ACC112 (cell line): ENCODE measurements around the gene PDZD8.
"Not testable (repeated sequence)": the region's sequence is repeated elsewhere in the genome, so short reads cannot be mapped to it uniquely, and the experiment has no call there.

Experiments
- H2AFZ ChIP-seq: fragments of 200-600 bp; sonication (generic); one replicate; pipeline ENCODE4 v1.6.0; 2017; ENCODE audit warnings: antibody characterized with exemption, low read length; ENCODE audit not compliant: unreplicated experiment
- H3K27ac ChIP-seq: fragments of 200-600 bp; sonication (generic); 2 replicates; pipeline ENCODE4 v1.5.1; 2014; ENCODE audit warnings: low read depth, mild to moderate bottlenecking, antibody characterized with exemption, low read length, moderate library complexity
- H3K27me3 ChIP-seq: fragments of 200-600 bp; sonication (generic); 2 replicates; pipeline ENCODE4 v1.6.1; 2014; ENCODE audit warnings: mild to moderate bottlenecking, antibody characterized with exemption, low read length, moderate library complexity, mixed read lengths; ENCODE audit not compliant: insufficient read depth
- H3K36me3 ChIP-seq: fragments of 200-600 bp; sonication (generic); 2 replicates; pipeline ENCODE4 v1.6.1; 2016; ENCODE audit warnings: mild to moderate bottlenecking, antibody characterized with exemption, low read length, moderate library complexity, mixed read lengths; ENCODE audit not compliant: insufficient read depth
- H3K4me1 ChIP-seq: fragments of 200-600 bp; sonication (generic); one replicate; pipeline ENCODE4 v1.6.1; 2016; ENCODE audit warnings: low read length, mixed read lengths; ENCODE audit not compliant: insufficient read depth, unreplicated experiment, control insufficient read depth
- H3K4me3 ChIP-seq: fragments of 200-600 bp; sonication (generic); 2 replicates; pipeline ENCODE4 v1.5.1; 2014; ENCODE audit warnings: mild to moderate bottlenecking, low read depth, low read length
- H3K79me2 ChIP-seq: fragments of 200-600 bp; sonication (generic); one replicate; pipeline ENCODE4 v1.6.0; 2016; ENCODE audit warnings: low read length; ENCODE audit not compliant: control insufficient read depth, unreplicated experiment, insufficient read depth

Gene PDZD8

DNA sequence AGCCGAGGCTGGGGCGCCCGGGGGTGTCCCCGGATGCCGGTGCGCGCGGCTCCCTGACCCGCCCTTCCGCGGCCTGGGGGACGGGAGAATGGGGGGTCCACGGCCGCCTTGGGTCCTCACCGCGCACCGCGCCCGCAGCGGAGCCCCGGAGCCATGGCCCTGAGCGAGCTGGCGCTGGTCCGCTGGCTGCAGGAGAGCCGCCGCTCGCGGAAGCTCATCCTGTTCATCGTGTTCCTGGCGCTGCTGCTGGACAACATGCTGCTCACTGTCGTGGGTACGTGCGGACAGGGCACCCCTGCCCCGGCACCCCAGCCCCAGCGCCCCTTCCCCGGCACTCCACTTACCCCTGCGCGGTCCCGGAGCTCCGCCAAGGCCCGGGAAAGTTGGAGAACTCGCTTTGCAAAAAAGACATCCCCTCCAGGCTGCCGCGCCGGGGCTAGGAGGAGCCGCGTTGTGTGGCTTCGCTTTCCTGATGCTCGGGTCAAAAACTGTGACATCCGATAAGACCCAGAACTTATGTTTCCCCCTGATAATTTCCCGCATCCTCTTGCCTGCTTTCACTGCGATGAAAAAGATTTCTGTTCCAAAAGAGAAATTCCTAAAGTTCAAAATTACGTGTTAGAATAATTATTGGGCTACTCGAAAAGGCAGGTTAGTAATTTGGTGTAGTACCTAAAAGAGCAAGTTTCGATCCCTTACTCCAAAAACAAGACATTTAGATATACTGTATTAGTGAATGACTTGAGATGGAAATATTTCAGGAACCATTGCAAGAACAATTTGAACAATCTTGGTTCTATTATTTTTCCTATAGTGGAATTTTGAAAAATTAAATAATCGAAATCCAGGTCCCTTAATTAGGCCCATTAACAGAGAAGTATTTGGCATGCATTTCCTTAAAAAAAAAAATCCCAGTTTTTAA is 133.4 kb downstream of the PDZD8 start:
- H3K27me3 ChIP-seq: peaks cover 99% of the 10 kb centered on the region
- no peak overlapping the region for H2AFZ ChIP-seq
- no peaks in the 10 kb centered on the region for H3K36me3 ChIP-seq
- H3K79me2 ChIP-seq: no peaks in the 10 kb centered on the region
- peak overlapping the region; percentile 46; the same call in 1 of the 2 replicates for H3K4me3 ChIP-seq
- no peak overlapping the region for H3K27ac ChIP-seq
- no peaks in the 10 kb centered on the region for H3K4me1 ChIP-seq

DNA sequence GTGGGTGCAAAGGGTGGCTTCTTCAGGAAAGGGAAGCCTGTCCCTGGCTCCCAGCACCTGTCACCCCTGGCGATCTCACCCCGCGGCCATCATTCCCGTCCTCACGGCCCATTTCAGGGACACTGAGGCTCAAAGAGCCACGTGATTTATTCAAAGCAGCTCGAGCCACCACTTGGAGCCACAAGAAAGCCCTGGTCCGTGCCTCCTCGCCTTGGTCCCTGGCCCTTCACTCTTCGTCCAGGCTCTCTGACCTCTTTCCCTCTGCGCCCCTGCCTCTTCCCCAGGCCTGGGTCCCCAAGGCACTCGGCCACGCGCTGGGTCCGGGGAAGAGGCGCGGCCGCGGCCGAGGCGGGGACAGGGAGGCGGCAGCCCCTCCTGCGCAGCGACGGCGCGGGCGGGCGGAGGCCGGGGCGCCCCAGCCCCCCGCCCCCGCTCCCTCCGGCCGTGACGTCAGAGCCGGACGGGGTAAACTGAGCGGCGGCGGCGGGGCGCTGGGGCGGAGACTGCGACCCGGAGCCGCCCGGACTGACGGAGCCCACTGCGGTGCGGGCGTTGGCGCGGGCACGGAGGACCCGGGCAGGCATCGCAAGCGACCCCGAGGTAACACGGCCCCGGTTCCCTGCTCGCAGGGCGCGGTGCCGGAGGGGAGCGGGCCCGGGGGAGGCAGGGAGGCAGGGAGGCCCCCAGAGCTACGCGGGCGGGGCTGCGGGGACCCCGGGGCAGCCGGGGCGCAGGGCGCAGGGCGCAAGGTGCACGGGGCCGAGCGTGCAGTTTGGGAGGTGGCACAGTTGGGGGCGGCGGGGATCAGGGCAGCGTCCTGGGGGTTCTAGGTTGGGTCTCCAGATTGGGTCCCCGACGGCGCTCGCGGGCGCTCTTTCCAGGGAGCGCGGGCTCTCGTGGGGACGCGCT is 134.4 kb downstream of the PDZD8 start, which contains the start of gene SLC18A2:
Gene SLC18A2, plus strand, starts transcription at position 494 of the 909 bp plus-strand sequence. CDS start 580 bp downstream, outside the sequence.
- H2AFZ ChIP-seq: no peak within 1 kb of the TSS
- H3K4me3 ChIP-seq: peak within 1 kb of the TSS; percentile 46; the same call in 1 of the 2 replicates
- no peak within 1 kb of the TSS for H3K27ac ChIP-seq
- H3K4me1 ChIP-seq: no peaks in the 10 kb centered on the region
- H3K27me3 ChIP-seq: peaks cover 99% of the 10 kb centered on the region
- H3K36me3 ChIP-seq: no peaks in the 10 kb centered on the region
- no peaks in the 10 kb centered on the region for H3K79me2 ChIP-seq

DNA sequence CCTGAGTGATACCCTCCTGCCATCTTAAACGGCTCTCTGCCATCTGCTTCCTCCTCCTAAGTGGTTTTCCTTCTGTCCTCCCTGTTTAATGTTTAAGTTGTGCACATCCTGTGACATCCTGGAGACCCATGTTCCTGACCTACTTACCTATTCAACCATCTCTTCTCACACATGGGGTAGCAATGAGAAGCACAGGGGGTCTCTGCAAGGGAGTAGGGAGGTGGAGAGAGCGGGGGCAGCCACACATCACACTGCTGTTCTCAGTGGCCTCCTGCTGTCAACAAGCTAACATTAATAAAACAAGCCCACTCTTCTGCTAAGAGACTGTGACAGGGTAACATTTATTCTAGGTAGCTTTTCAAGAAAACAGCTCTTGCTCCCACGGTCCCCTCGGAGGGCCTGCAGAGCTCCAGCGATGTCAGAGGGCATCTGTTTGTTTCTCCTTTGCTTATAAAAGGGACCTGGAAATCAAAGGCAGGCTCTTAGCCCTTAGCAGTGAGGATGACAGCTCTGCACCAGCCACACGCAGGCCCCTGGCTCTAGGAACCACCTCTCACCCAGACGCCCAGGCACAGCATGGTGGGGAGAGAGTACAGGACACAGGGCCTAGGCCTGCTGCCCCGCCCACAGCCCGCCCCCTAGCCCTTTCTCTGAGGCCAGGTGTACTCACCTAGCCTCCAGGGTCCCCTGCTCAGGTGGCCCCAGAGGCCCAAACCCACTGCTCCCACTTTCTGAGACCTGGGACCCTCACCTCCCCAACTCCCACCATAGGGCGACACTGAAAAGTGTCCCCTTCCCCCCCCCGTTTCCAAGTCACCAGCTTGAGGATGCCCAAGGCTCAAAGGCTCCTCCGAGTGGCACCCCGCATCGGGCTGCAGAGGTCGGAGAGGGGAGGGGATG is 135.3 kb downstream of the PDZD8 start:
- Histone ChIP-seq H3K4me1 (no peaks in the 10 kb centered on the region), H2AFZ (no peak overlapping the region), H3K79me2 (no peaks in the 10 kb centered on the region), H3K4me3 (no peak overlapping the region), H3K27me3 (peaks cover 99% of the 10 kb centered on the region), H3K36me3 (no peaks in the 10 kb centered on the region), H3K27ac (no peak overlapping the region)

DNA sequence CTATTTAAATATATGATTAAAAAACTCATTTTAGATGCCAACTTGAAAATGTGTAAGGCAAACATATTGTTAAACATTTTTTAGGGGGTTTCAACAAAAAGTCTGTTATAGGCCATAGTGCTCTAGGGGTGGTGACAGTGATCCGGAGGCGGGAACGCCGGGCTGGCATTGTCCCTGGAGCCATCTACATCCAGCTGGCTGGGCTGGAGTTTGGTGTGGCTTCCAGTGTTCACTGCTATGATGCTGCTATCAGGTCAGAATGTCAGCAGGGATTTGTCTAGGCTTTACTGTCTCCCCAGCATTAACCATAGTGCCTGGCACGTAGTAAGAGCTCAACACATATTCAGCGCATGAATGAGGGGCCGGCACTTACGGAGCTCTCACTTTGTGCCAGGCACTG is 136.2 kb downstream of the PDZD8 start:
- H2AFZ ChIP-seq: no peak overlapping the region
- no peak overlapping the region for H3K4me3 ChIP-seq
- no peak overlapping the region for H3K27ac ChIP-seq
- H3K27me3 ChIP-seq: peaks cover 99% of the 10 kb centered on the region
- no peaks in the 10 kb centered on the region for H3K4me1 ChIP-seq
- no peaks in the 10 kb centered on the region for H3K79me2 ChIP-seq
- no peaks in the 10 kb centered on the region for H3K36me3 ChIP-seq

DNA sequence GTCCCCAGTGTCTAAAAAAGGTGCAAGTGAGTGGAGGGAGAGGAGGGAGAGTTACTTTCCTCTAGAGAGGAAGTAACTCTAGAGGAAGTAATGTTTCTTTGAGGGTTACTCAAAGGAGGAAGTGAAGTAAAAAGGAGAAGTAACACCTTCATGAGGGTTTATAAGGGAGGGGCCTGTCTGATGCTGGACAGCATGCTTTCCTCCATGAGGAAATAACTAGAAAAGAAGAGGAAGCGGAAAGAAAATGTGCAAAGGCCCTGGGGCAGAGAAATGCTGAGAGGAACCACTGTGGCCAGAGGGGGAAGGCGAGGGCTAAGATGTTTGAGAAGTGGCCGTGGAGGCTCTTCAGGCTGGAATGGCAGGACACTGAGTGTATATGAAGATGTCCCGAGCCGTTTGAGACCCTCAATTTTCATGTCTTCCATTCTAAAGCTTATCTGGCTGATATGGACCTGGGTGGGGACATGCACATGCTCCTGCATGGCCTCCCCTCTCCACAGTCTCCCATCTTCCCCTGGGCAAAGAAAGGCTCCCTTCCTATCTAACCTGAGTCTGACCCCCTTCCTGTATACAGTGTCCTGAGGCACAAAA is 137.7 kb downstream of the PDZD8 start:
- H3K79me2 ChIP-seq: no peaks in the 10 kb centered on the region
- H3K4me3 ChIP-seq: no peak overlapping the region
- no peak overlapping the region for H2AFZ ChIP-seq
- no peaks in the 10 kb centered on the region for H3K4me1 ChIP-seq
- H3K27me3 ChIP-seq: peaks cover 100% of the 10 kb centered on the region
- H3K27ac ChIP-seq: no peak overlapping the region
- H3K36me3 ChIP-seq: no peaks in the 10 kb centered on the region

DNA sequence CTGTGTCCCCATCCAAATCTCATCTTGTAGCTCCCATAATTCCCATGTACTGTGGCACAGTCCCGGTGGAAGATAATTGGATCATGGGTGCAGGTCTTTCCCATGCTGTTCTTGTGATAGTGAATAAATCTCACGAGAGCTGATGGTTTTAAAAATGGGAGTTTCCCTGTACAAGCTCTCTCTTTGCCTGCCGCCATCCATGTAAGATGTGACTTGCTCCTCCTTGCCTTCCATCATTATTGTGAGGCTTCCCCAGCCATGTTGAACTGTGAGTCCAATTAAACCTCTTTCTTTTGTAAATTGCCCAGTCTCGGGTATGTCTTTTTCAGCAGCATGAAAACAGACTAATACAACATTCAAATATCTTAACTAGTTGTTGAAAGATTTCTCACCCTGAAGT is 145.1 kb downstream of the PDZD8 start:
- H3K36me3 ChIP-seq, H3K4me3 ChIP-seq, H3K4me1 ChIP-seq, H2AFZ ChIP-seq, H3K79me2 ChIP-seq, H3K27ac ChIP-seq: not testable (repeated sequence)
- peaks cover 92% of the 10 kb centered on the region for H3K27me3 ChIP-seq

DNA sequence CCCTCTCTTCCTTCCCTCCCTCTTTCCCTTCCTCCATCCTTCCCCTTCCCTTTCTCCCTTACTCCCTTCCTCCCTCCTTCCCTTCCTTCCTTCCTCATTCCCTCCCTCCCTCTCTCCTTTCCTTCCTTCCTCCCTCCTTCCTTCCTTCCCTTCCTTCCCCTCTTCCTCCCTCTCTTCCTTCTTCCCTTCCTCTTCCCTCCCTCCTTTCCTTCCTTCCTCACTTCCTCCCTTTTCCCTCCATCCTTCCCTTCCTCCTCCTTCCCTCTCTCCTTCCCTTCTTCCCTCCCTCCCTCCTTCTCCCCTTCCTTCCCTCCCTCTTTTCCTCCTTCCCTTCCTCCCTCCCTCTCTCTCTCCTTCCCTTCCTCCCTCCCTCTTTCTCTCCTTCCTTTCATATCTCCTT is 147.0 kb downstream of the PDZD8 start:
- Histone ChIP-seq H3K4me3 (no peak overlapping the region), H3K4me1 (no peaks in the 10 kb centered on the region), H3K27me3 (peaks cover 83% of the 10 kb centered on the region), H3K36me3 (no peaks in the 10 kb centered on the region), H3K27ac (no peak overlapping the region), H2AFZ (no peak overlapping the region), H3K79me2 (no peaks in the 10 kb centered on the region)
